DOHH2 (cell line): ENCODE results near the gene BRICD5.

Experiments
- H3F3A ChIP-seq: fragments of 200-600 bp; sonication (generic), shearing (Covaris generic); 2 replicates; pipeline ENCODE4 v1.6.0; 2016; ENCODE audit warnings: antibody characterized with exemption, mild to moderate bottlenecking; ENCODE audit not compliant: control insufficient read depth, insufficient read depth
- H3K27ac ChIP-seq: fragments of 200-600 bp; sonication (generic); 2 replicates; pipeline ENCODE4 v1.5.1; 2014; ENCODE audit warnings: low read depth, mild to moderate bottlenecking, low read length, moderate library complexity
- H3K27me3 ChIP-seq: fragments of 200-600 bp; sonication (generic); 2 replicates; pipeline ENCODE4 v1.6.1; 2014; ENCODE audit warnings: mild to moderate bottlenecking, low read length, mixed read lengths; ENCODE audit not compliant: control insufficient read depth
- H3K36me3 ChIP-seq: fragments of 200-600 bp; sonication (generic); 2 replicates; pipeline ENCODE4 v1.6.1; 2014; ENCODE audit warnings: mild to moderate bottlenecking, low read length, moderate library complexity, mixed read lengths; ENCODE audit not compliant: control insufficient read depth
- H3K4me1 ChIP-seq: fragments of 200-600 bp; sonication (generic); 2 replicates; pipeline ENCODE4 v1.6.1; 2014; ENCODE audit warnings: mild to moderate bottlenecking, low read length, mixed read lengths; ENCODE audit not compliant: control insufficient read depth
- H3K4me2 ChIP-seq: fragments of 200-600 bp; sonication (generic); 2 replicates; pipeline ENCODE4 v1.6.0; 2014; ENCODE audit warnings: mild to moderate bottlenecking, low read length, moderate library complexity
- H3K4me3 ChIP-seq: fragments of 200-600 bp; sonication (generic); 2 replicates; pipeline ENCODE4 v1.5.1; 2014; ENCODE audit warnings: mild to moderate bottlenecking, low read length, mixed read lengths
- H3K79me2 ChIP-seq: fragments of 200-600 bp; sonication (generic); 2 replicates; pipeline ENCODE4 v1.6.1; 2014; ENCODE audit warnings: mild to moderate bottlenecking, low read length, mixed read lengths; ENCODE audit not compliant: control insufficient read depth
- H3K9me2 ChIP-seq: fragments of 200-600 bp; sonication (generic); replicated peaks from 2 replicates; pipeline ENCODE4 v1.6.1; 2014; ENCODE audit warnings: mild to moderate bottlenecking, low read length, mixed read lengths; ENCODE audit not compliant: control insufficient read depth
- H3K9me3 ChIP-seq: fragments of 200-600 bp; sonication (generic); 2 replicates; pipeline ENCODE4 v1.6.1; 2014; ENCODE audit warnings: antibody characterized with exemption, low read length, mixed read lengths; ENCODE audit not compliant: control insufficient read depth, insufficient read depth
- H4K20me1 ChIP-seq: fragments of 200-600 bp; sonication (generic); 2 replicates; pipeline ENCODE4 v1.6.0; 2014; ENCODE audit warnings: low read depth, mild to moderate bottlenecking, antibody characterized with exemption, low read length, moderate library complexity; ENCODE audit not compliant: control insufficient read depth, insufficient read depth
- EZH2phosphoT487 ChIP-seq: fragments of 200-600 bp; sonication (generic); IDR thresholded peaks from 2 replicates; pipeline ENCODE4 v1.6.1; 2017; ENCODE audit warnings: borderline replicate concordance, mild to moderate bottlenecking, antibody characterized with exemption, low read length, moderate library complexity, mixed read lengths
- TF ChIP-seq, protein P1 (sequence below): fragments of 200-600 bp; sonication (generic); IDR thresholded peaks from one replicate; pipeline ENCODE4 v1.5.1; 2014; ENCODE audit warnings: antibody characterized with exemption, mild to moderate bottlenecking, low read depth, low read length; ENCODE audit not compliant: poor library complexity, severe bottlenecking

The BRICD5 gene

GRCh38 chr16:2212362-2213324 is 2.0 kb upstream of the BRICD5 start:
- no peak for TF ChIP-seq EZH2phosphoT487
- TF ChIP-seq, protein P1, sequence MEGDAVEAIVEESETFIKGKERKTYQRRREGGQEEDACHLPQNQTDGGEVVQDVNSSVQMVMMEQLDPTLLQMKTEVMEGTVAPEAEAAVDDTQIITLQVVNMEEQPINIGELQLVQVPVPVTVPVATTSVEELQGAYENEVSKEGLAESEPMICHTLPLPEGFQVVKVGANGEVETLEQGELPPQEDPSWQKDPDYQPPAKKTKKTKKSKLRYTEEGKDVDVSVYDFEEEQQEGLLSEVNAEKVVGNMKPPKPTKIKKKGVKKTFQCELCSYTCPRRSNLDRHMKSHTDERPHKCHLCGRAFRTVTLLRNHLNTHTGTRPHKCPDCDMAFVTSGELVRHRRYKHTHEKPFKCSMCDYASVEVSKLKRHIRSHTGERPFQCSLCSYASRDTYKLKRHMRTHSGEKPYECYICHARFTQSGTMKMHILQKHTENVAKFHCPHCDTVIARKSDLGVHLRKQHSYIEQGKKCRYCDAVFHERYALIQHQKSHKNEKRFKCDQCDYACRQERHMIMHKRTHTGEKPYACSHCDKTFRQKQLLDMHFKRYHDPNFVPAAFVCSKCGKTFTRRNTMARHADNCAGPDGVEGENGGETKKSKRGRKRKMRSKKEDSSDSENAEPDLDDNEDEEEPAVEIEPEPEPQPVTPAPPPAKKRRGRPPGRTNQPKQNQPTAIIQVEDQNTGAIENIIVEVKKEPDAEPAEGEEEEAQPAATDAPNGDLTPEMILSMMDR: no peak
- H3K4me3 ChIP-seq: peak overlapping the region; percentile 78

GRCh38 chr16:2211923-2212347 is 1.3 kb upstream of the BRICD5 start:
- Histone ChIP-seq H3K9me2 (no peaks in the 10 kb centered on the region), H4K20me1 (peaks cover 9% of the 10 kb centered on the region), H3K4me1 (peaks cover 26% of the 10 kb centered on the region), H3K36me3 (peaks cover 63% of the 10 kb centered on the region), H3K9me3 (no peaks in the 10 kb centered on the region), H3K27ac (no peak overlapping the region), H3K79me2 (peaks cover 57% of the 10 kb centered on the region), H3K4me3 (peak overlapping the region; percentile 78; the same call in 1 of the 2 replicates), H3K27me3 (no peaks in the 10 kb centered on the region), H3F3A (peaks cover 7% of the 10 kb centered on the region; the same call in 1 of the 2 replicates), H3K4me2 (peak overlapping the region; percentile 90)
- TF ChIP-seq EZH2phosphoT487: no peak
- TF ChIP-seq, protein P1: no peak

More at GRCh38 chr16:2212362-2213324, 2.0 kb upstream of the BRICD5 start:
- no peaks in the 10 kb centered on the region for H3K9me3 ChIP-seq
- H3K4me1 ChIP-seq: peaks cover 26% of the 10 kb centered on the region
- H4K20me1 ChIP-seq: peaks cover 9% of the 10 kb centered on the region
- H3K36me3 ChIP-seq: peaks cover 56% of the 10 kb centered on the region
- no peaks in the 10 kb centered on the region for H3K9me2 ChIP-seq
- peaks cover 7% of the 10 kb centered on the region; the same call in 1 of the 2 replicates for H3F3A ChIP-seq
- peak overlapping the region; percentile 34; the same call in 1 of the 2 replicates for H3K27ac ChIP-seq
- H3K79me2 ChIP-seq: peaks cover 50% of the 10 kb centered on the region
- H3K4me2 ChIP-seq: peak overlapping the region; percentile 90
- H3K27me3 ChIP-seq: no peaks in the 10 kb centered on the region

GRCh38 chr16:2210009-2210332 is 692 bp downstream of the BRICD5 start:
- peaks cover 29% of the 10 kb centered on the region for H3K4me1 ChIP-seq
- no peaks in the 10 kb centered on the region for H3K27me3 ChIP-seq
- no peak overlapping the region for H3K27ac ChIP-seq
- peaks cover 9% of the 10 kb centered on the region for H4K20me1 ChIP-seq
- H3K4me3 ChIP-seq: no peak overlapping the region
- H3K9me2 ChIP-seq: no peaks in the 10 kb centered on the region
- peaks cover 55% of the 10 kb centered on the region for H3K79me2 ChIP-seq
- peaks cover 64% of the 10 kb centered on the region for H3K36me3 ChIP-seq
- H3K4me2 ChIP-seq: no peak overlapping the region
- TF ChIP-seq, protein P1: no peak
- TF ChIP-seq EZH2phosphoT487: no peak
- no peaks in the 10 kb centered on the region for H3K9me3 ChIP-seq
- peaks cover 7% of the 10 kb centered on the region; the same call in 1 of the 2 replicates for H3F3A ChIP-seq
